Gastroesophageal sphincter (tissue), 3 donors: ENCODE measurements around the gene EMILIN1.

Experiments used
- EP300 ChIP-seq: sonication (generic); formaldehyde crosslinking; IDR thresholded peaks from one replicate; pipeline ENCODE4 v1.6.1; 2017; ENCODE audit warnings: antibody characterized with exemption, mild to moderate bottlenecking
- POLR2A ChIP-seq, 2 donors: fragments of 450-650 bp; IDR thresholded peaks; one replicate each; pipeline ENCODE4 v1.6.1; 2017; ENCODE audit warnings: antibody characterized with exemption in 2 of 2, mild to moderate bottlenecking in 2 of 2, moderate library complexity in 1 of 2
- POLR2AphosphoS5 ChIP-seq: sonication (generic); formaldehyde crosslinking; IDR thresholded peaks from one replicate; pipeline ENCODE4 v1.6.1; 2017; ENCODE audit warnings: antibody characterized with exemption
- TF ChIP-seq, protein P1 (sequence below), 4 experiments: fragments of 200-600 bp in 2 of 4; fragments of 450-650 bp in 2 of 4; sonication (generic) in 1 of 4; IDR thresholded peaks; one replicate each; pipeline ENCODE4 v1.5.1; 2017 to 2019; ENCODE audit warnings: antibody characterized with exemption in 4 of 4, mild to moderate bottlenecking in 2 of 4, moderate library complexity in 2 of 4

DNA sequence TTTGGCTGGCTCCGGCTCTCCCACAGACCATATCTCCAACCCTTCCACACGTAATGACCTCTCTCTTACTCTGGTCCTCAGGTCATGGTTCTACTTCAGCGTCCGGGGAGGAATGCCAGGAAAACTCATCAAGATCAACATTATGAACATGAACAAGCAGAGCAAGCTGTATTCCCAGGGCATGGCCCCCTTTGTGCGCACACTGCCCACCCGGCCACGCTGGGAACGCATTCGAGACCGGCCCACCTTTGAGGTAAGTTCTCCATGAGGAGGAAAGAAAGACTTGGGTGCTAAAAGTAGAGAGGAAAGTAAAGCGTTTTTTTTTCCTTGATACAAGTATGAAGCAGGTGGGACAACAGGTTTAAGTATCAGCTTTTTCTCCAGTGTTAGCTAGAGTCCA lies 25.1 kb upstream of the EMILIN1 start:
- TF ChIP-seq EP300 (no peak), POLR2AphosphoS5 (no peak), POLR2A (IDR thresholded peaks at IDR 0.05) (no peak)
- TF ChIP-seq, protein P1, sequence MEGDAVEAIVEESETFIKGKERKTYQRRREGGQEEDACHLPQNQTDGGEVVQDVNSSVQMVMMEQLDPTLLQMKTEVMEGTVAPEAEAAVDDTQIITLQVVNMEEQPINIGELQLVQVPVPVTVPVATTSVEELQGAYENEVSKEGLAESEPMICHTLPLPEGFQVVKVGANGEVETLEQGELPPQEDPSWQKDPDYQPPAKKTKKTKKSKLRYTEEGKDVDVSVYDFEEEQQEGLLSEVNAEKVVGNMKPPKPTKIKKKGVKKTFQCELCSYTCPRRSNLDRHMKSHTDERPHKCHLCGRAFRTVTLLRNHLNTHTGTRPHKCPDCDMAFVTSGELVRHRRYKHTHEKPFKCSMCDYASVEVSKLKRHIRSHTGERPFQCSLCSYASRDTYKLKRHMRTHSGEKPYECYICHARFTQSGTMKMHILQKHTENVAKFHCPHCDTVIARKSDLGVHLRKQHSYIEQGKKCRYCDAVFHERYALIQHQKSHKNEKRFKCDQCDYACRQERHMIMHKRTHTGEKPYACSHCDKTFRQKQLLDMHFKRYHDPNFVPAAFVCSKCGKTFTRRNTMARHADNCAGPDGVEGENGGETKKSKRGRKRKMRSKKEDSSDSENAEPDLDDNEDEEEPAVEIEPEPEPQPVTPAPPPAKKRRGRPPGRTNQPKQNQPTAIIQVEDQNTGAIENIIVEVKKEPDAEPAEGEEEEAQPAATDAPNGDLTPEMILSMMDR (IDR thresholded peaks at IDR 0.05) = no peak
